OCI-LY3 (cell line): ENCODE measurements around the gene MAS1.

Experiments
- CTCF ChIP-seq: fragments of 200-600, 300-600 bp; sonication (generic); IDR thresholded peaks from 2 replicates; pipeline ENCODE4 v1.5.1; 2014; ENCODE audit warnings: antibody characterized with exemption, low read length, low read depth
- EZH2phosphoT487 ChIP-seq: fragments of 200-600 bp; shearing (Covaris generic); IDR thresholded peaks from 2 replicates; pipeline ENCODE4 v1.6.1; 2018; ENCODE audit warnings: antibody characterized with exemption, mixed run types, low read depth

- TF ChIP-seq CTCF (no peak), EZH2phosphoT487 (no peak)
Measured at GRCh38 chr6:159866286-159867247, 24.2 kb upstream of the MAS1 start.
